Measurements from ENCODE around the gene LARGE1.

Gene LARGE1

DNA sequence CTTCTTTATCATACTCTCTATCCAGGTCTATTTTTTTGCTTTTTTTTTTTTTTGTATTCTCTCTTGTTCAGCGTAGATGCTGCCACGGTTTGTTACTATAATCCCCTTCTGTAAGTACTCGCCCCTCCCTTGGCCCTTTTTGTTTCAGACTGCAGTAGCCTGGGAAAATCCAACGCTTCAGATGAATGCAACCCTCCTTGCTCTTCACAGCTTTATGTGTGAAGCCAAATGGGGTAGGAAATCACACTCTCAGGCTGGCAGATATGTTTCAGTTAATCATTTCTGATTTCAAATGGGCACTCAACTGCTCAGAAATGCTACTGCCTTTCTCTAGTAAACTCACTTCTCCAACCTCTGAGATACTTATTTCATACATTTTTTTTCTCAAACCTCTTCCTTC lies 149.1 kb downstream of the LARGE1 start:
- H3K4me2 ChIP-seq (ENCODE audit: low read depth, low read length, poor library complexity, severe bottlenecking), result no peak overlapping the region
- no peaks in the 10 kb centered on the region for H3K79me2 ChIP-seq (ENCODE audit: insufficient read depth, low read length)
- no peaks in the 10 kb centered on the region for H4K20me1 ChIP-seq (ENCODE audit: insufficient read depth, low read length, poor library complexity, severe bottlenecking)
- no peaks in the 10 kb centered on the region for H3K9me2 ChIP-seq (replicated peaks; ENCODE audit: low read depth, low read length)
- no peaks in the 10 kb centered on the region for H3K4me1 ChIP-seq (ENCODE audit: insufficient read depth, low read length, poor library complexity, severe bottlenecking)
- no peak overlapping the region for H3K9ac ChIP-seq (ENCODE audit: low read depth, low read length, poor library complexity, severe bottlenecking)
- H3F3A ChIP-seq (ENCODE audit: low read depth), result no peaks in the 10 kb centered on the region
- no peaks in the 10 kb centered on the region for H3K36me3 ChIP-seq (ENCODE audit: insufficient read depth, low read length)
- H3K9me3 ChIP-seq (ENCODE audit: insufficient read depth, low read depth, low read length), result peaks cover 4% of the 10 kb centered on the region; the same call in 1 of the 2 replicates
- H2AFZ ChIP-seq (ENCODE audit: low read length), result no peak overlapping the region
- TF ChIP-seq CTCF (conservative IDR thresholded peaks at IDR 0.05; ENCODE audit: low read length) (no peak), EZH2phosphoT487 (IDR thresholded peaks at IDR 0.05; ENCODE audit: borderline replicate concordance) (no peak)
- H3K27me3 ChIP-seq (ENCODE audit: insufficient read depth, low read length, poor library complexity, severe bottlenecking), result no peaks in the 10 kb centered on the region
- H3K4me3 ChIP-seq (ENCODE audit: low read length, poor library complexity, severe bottlenecking), result no peak overlapping the region

- Histone ChIP-seq H3K36me3 (ENCODE audit: insufficient read depth, low read length) (no peaks in the 10 kb centered on the region), H3K4me2 (ENCODE audit: low read depth, low read length, poor library complexity, severe bottlenecking) (no peak overlapping the region), H2AFZ (ENCODE audit: low read length) (no peak overlapping the region), H3K79me2 (ENCODE audit: insufficient read depth, low read length) (no peaks in the 10 kb centered on the region), H3K4me1 (ENCODE audit: insufficient read depth, low read length, poor library complexity, severe bottlenecking) (no peaks in the 10 kb centered on the region), H3F3A (ENCODE audit: low read depth) (no peaks in the 10 kb centered on the region), H3K4me3 (ENCODE audit: low read length, poor library complexity, severe bottlenecking) (no peak overlapping the region), H3K9ac (ENCODE audit: low read depth, low read length, poor library complexity, severe bottlenecking) (no peak overlapping the region), H4K20me1 (ENCODE audit: insufficient read depth, low read length, poor library complexity, severe bottlenecking) (no peaks in the 10 kb centered on the region), H3K9me2 (replicated peaks; ENCODE audit: low read depth, low read length) (no peaks in the 10 kb centered on the region), H3K27me3 (ENCODE audit: insufficient read depth, low read length, poor library complexity, severe bottlenecking) (no peaks in the 10 kb centered on the region), H3K9me3 (ENCODE audit: insufficient read depth, low read depth, low read length) (peaks cover 4% of the 10 kb centered on the region; the same call in 1 of the 2 replicates)
- TF ChIP-seq EZH2phosphoT487 (IDR thresholded peaks at IDR 0.05; ENCODE audit: borderline replicate concordance) (no peak), CTCF (conservative IDR thresholded peaks at IDR 0.05; ENCODE audit: low read length) (no peak)
These were observed 149.6 kb downstream of the LARGE1 start for GRCh38 chr22:33770723-33771122.

- Histone ChIP-seq H3K9me3 (ENCODE audit: insufficient read depth, low read depth, low read length) (peaks cover 4% of the 10 kb centered on the region; the same call in 1 of the 2 replicates), H3F3A (ENCODE audit: low read depth) (no peaks in the 10 kb centered on the region), H3K4me1 (ENCODE audit: insufficient read depth, low read length, poor library complexity, severe bottlenecking) (no peaks in the 10 kb centered on the region), H4K20me1 (ENCODE audit: insufficient read depth, low read length, poor library complexity, severe bottlenecking) (no peaks in the 10 kb centered on the region), H3K36me3 (ENCODE audit: insufficient read depth, low read length) (no peaks in the 10 kb centered on the region), H3K4me2 (ENCODE audit: low read depth, low read length, poor library complexity, severe bottlenecking) (no peak overlapping the region), H3K27me3 (ENCODE audit: insufficient read depth, low read length, poor library complexity, severe bottlenecking) (no peaks in the 10 kb centered on the region), H3K4me3 (ENCODE audit: low read length, poor library complexity, severe bottlenecking) (no peak overlapping the region), H2AFZ (ENCODE audit: low read length) (no peak overlapping the region), H3K9ac (ENCODE audit: low read depth, low read length, poor library complexity, severe bottlenecking) (no peak overlapping the region), H3K79me2 (ENCODE audit: insufficient read depth, low read length) (no peaks in the 10 kb centered on the region), H3K9me2 (replicated peaks; ENCODE audit: low read depth, low read length) (no peaks in the 10 kb centered on the region)
- TF ChIP-seq CTCF (conservative IDR thresholded peaks at IDR 0.05; ENCODE audit: low read length) (no peak), EZH2phosphoT487 (IDR thresholded peaks at IDR 0.05; ENCODE audit: borderline replicate concordance) (no peak)
These were observed 154.2 kb downstream of the LARGE1 start for GRCh38 chr22:33766091-33766490.
